Ectodermal cell (in vitro differentiated cells): ENCODE data around the gene KDM6B.

ENCODE experiments used
- H3K27ac ChIP-seq: 2 replicates; pipeline ENCODE4 v1.7.0; 2013; ENCODE audit warnings: mild to moderate bottlenecking, low read depth, low read length; ENCODE audit not compliant: insufficient read depth, poor library complexity, severe bottlenecking
- H3K27me3 ChIP-seq: 2 replicates; pipeline ENCODE4 v1.7.0; 2013; ENCODE audit warnings: mild to moderate bottlenecking, low read length; ENCODE audit not compliant: insufficient read depth, control insufficient read depth, poor library complexity, severe bottlenecking
- H3K36me3 ChIP-seq: one replicate; pipeline ENCODE4 v1.7.0; 2013; ENCODE audit warnings: low read length; ENCODE audit not compliant: control insufficient read depth, insufficient read depth
- H3K4me1 ChIP-seq: one replicate; pipeline ENCODE4 v1.7.0; 2013; ENCODE audit warnings: low read length; ENCODE audit not compliant: control insufficient read depth, insufficient read depth
- H3K4me3 ChIP-seq: 2 replicates; pipeline ENCODE4 v1.7.0; 2013; ENCODE audit warnings: low read depth, low read length, control low read depth; ENCODE audit not compliant: insufficient read depth
- H3K9me3 ChIP-seq: 2 replicates; pipeline ENCODE4 v1.7.0; 2013; ENCODE audit warnings: mild to moderate bottlenecking, low read length, moderate library complexity; ENCODE audit not compliant: control insufficient read depth
- WGBS, 2 experiments: methylation state at CpG; one replicate each; pipeline ENCODE4 v1.1.7; 2013; ENCODE audit warnings: missing lambda C conversion rate in 2 of 2; 5-methylcytosine and 5-hydroxymethylcytosine counted together

Gene KDM6B

DNA sequence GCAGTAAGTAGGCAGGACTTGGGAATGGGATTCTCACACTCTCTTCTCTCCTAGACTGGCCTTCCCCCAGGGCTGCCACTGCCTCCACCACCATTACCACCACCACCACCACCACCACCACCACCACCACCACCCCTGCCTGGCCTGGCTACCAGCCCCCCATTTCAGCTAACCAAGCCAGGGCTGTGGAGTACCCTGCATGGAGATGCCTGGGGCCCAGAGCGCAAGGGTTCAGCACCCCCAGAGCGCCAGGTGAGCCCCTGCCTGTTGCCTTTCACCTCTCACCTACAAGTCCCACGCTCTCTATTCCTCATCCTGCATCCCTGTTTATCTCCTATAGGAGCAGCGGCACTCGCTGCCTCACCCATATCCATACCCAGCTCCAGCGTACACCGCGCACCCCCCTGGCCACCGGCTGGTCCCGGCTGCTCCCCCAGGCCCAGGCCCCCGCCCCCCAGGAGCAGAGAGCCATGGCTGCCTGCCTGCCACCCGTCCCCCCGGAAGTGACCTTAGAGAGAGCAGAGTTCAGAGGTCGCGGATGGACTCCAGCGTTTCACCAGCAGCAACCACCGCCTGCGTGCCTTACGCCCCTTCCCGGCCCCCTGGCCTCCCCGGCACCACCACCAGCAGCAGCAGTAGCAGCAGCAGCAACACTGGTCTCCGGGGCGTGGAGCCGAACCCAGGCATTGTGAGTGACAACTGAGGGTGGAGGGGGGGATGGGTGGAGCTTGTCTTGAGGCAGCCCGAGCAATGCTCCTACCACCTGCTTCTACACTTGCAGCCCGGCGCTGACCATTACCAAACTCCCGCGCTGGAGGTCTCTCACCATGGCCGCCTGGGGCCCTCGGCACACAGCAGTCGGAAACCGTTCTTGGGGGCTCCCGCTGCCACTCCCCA, 13.0 kb downstream of the KDM6B start:
- Histone ChIP-seq H3K4me3 (no peak overlapping the region), H3K36me3 (peaks cover 42% of the 10 kb centered on the region), H3K9me3 (no peaks in the 10 kb centered on the region), H3K4me1 (peaks cover 11% of the 10 kb centered on the region), H3K27ac (no peak overlapping the region), H3K27me3 (no peaks in the 10 kb centered on the region)
- WGBS, 2 experiments: 93 to 94% methylated on average over 34 of the region's 34 CpGs

GRCh38 chr17:7848131-7848579, 14.1 kb downstream of the KDM6B start:
- Histone ChIP-seq H3K36me3 (peaks cover 53% of the 10 kb centered on the region), H3K9me3 (no peaks in the 10 kb centered on the region), H3K27ac (no peak overlapping the region), H3K4me3 (no peak overlapping the region), H3K4me1 (peaks cover 13% of the 10 kb centered on the region), H3K27me3 (no peaks in the 10 kb centered on the region)
- 92 to 93% methylated on average over 20 of the region's 20 CpGs for WGBS, 2 experiments

- no peak overlapping the region for H3K27ac ChIP-seq
- no peaks in the 10 kb centered on the region for H3K27me3 ChIP-seq
- 97% methylated on average over 21 of the region's 21 CpGs for WGBS, 2 experiments
Measured at GRCh38 chr17:7848739-7849129, 14.7 kb downstream of the KDM6B start.

DNA sequence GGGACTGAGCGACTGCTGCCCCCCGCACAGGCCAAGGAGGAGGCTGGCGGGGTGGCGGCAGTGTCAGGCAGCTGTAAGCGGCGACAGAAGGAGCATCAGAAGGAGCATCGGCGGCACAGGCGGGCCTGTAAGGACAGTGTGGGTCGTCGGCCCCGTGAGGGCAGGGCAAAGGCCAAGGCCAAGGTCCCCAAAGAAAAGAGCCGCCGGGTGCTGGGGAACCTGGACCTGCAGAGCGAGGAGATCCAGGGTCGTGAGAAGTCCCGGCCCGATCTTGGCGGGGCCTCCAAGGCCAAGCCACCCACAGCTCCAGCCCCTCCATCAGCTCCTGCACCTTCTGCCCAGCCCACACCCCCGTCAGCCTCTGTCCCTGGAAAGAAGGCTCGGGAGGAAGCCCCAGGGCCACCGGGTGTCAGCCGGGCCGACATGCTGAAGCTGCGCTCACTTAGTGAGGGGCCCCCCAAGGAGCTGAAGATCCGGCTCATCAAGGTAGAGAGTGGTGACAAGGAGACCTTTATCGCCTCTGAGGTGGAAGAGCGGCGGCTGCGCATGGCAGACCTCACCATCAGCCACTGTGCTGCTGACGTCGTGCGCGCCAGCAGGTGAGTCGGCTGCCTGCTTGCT, 15.2 kb downstream of the KDM6B start:
- Histone ChIP-seq H3K36me3 (peaks cover 54% of the 10 kb centered on the region), H3K4me3 (no peak overlapping the region), H3K27ac (no peak overlapping the region), H3K27me3 (no peaks in the 10 kb centered on the region), H3K9me3 (no peaks in the 10 kb centered on the region), H3K4me1 (peaks cover 22% of the 10 kb centered on the region)
- 93 to 95% methylated on average over 35 of the region's 35 CpGs for WGBS, 2 experiments

More at GRCh38 chr17:7848739-7849129, 14.7 kb downstream of the KDM6B start:
- H3K4me1 ChIP-seq: peaks cover 17% of the 10 kb centered on the region
- H3K4me3 ChIP-seq: no peak overlapping the region
- H3K9me3 ChIP-seq: no peaks in the 10 kb centered on the region
- peaks cover 54% of the 10 kb centered on the region for H3K36me3 ChIP-seq

DNA sequence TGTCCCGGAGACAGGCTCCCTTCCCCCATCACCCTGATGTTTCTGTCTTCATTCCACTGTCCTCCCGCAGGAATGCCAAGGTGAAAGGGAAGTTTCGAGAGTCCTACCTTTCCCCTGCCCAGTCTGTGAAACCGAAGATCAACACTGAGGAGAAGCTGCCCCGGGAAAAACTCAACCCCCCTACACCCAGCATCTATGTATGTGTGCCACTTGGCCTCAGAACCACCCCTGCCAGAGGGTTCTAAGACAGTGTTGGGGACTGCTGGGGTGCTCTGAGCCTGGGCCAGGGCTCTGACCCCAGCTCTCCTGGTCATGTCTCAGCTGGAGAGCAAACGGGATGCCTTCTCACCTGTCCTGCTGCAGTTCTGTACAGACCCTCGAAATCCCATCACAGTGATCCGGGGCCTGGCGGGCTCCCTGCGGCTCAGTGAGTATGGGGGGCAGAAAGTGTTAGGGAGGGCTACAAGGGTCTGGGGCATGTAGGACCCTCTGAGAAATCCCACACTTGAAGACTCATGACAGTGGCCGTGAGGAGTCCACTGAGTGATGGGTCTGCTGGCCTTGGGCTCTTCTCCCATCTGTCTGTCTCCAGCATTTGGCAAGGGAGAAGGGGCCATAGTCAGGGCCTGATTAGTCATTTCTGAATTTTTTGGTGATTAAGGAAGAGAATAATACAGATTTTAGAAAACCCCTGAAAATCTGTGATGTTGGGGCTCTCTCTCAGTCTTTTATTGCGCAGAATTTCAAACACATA, 15.9 kb downstream of the KDM6B start:
- peaks cover 54% of the 10 kb centered on the region for H3K36me3 ChIP-seq
- peaks cover 22% of the 10 kb centered on the region for H3K4me1 ChIP-seq
- no peaks in the 10 kb centered on the region for H3K27me3 ChIP-seq
- no peak overlapping the region for H3K27ac ChIP-seq
- H3K9me3 ChIP-seq: no peaks in the 10 kb centered on the region
- WGBS, 2 experiments: 95% methylated on average over 12 of the region's 12 CpGs
- no peak overlapping the region for H3K4me3 ChIP-seq

GRCh38 chr17:7850701-7851437, 16.9 kb downstream of the KDM6B start:
- H3K27me3 ChIP-seq: no peaks in the 10 kb centered on the region
- no peak overlapping the region for H3K4me3 ChIP-seq
- peaks cover 18% of the 10 kb centered on the region for H3K4me1 ChIP-seq
- 93 to 94% methylated on average over 17 of the region's 17 CpGs for WGBS, 2 experiments
- no peaks in the 10 kb centered on the region for H3K9me3 ChIP-seq
- no peak overlapping the region for H3K27ac ChIP-seq
- H3K36me3 ChIP-seq: peaks cover 51% of the 10 kb centered on the region

DNA sequence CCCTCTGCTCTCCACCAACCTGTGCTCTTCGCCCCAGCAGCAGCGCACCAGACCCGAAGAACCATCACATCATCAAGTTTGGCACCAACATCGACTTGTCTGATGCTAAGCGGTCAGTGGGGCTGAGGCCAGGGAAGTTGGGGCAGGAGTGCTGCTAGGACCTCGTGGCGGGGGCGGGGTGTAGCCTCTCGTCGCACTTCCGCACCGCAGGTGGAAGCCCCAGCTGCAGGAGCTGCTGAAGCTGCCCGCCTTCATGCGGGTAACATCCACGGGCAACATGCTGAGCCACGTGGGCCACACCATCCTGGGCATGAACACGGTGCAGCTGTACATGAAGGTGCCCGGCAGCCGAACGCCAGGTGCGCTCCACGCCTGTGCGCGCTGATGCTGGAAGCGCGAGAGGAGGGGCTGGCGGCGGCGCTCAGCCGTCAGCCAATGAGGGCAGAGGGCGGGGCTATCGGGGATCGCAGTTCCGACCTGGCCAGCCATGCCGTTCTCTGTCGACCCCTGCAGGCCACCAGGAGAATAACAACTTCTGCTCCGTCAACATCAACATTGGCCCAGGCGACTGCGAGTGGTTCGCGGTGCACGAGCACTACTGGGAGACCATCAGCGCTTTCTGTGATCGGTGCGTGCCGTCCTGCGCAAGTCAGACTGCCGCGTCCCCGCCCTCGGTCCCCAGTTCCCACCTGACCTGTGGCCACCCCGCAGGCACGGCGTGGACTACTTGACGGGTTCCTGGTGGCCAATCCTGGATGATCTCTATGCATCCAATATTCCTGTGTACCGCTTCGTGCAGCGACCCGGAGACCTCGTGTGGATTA, 17.6 kb downstream of the KDM6B start:
- H3K9me3 ChIP-seq: no peaks in the 10 kb centered on the region
- H3K36me3 ChIP-seq: peaks cover 48% of the 10 kb centered on the region
- WGBS, 2 experiments: 21 to 23% methylated on average over 60 of the region's 60 CpGs
- no peak overlapping the region for H3K4me3 ChIP-seq
- H3K27ac ChIP-seq: no peak overlapping the region
- H3K27me3 ChIP-seq: no peaks in the 10 kb centered on the region
- H3K4me1 ChIP-seq: peaks cover 24% of the 10 kb centered on the region

DNA sequence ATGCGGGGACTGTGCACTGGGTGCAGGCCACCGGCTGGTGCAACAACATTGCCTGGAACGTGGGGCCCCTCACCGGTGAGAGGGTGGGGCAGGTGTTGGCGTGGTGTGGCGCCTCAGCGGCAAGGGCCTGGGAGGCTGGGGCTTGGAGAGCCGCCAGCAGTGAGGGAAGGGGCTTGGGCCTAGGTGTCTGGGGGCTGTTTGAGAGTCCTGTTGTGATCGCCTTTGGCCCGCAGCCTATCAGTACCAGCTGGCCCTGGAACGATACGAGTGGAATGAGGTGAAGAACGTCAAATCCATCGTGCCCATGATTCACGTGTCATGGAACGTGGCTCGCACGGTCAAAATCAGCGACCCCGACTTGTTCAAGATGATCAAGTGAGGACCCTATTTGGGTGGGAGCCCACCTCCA, 18.2 kb downstream of the KDM6B start:
- H3K4me3 ChIP-seq: no peak overlapping the region
- no peaks in the 10 kb centered on the region for H3K27me3 ChIP-seq
- peaks cover 25% of the 10 kb centered on the region for H3K4me1 ChIP-seq
- 89% methylated on average over 20 of the region's 20 CpGs for WGBS, 2 experiments
- no peak overlapping the region for H3K27ac ChIP-seq
- H3K36me3 ChIP-seq: peaks cover 41% of the 10 kb centered on the region
- H3K9me3 ChIP-seq: no peaks in the 10 kb centered on the region
